ENCODE data around the gene SLIT1.

The SLIT1 gene

GRCh38 chr10:97063271-97063982 lies 122.3 kb downstream of the SLIT1 start:
- no peak for DNase-seq (ENCODE audit: low spot score)

- DNase-seq (ENCODE audit: low spot score): no peak
Measured at GRCh38 chr10:97062456-97062855, 123.3 kb downstream of the SLIT1 start.

- DNase-seq (ENCODE audit: low spot score): no peak
Measured at GRCh38 chr10:97062046-97062445, 123.7 kb downstream of the SLIT1 start.

GRCh38 chr10:97061423-97061822 lies 124.3 kb downstream of the SLIT1 start:
- DNase-seq (ENCODE audit: low spot score): no peak

- no peak for DNase-seq (ENCODE audit: low spot score)
Measured at GRCh38 chr10:97060441-97061084, 125.2 kb downstream of the SLIT1 start.

GRCh38 chr10:97059872-97060205 lies 125.9 kb downstream of the SLIT1 start:
- DNase-seq (ENCODE audit: low spot score): no peak

- DNase-seq (ENCODE audit: low spot score): no peak
Measured at GRCh38 chr10:97059006-97059871, 126.5 kb downstream of the SLIT1 start.

GRCh38 chr10:97058521-97058920 lies 127.2 kb downstream of the SLIT1 start:
- no peak for DNase-seq (ENCODE audit: low spot score)

- no peak for DNase-seq (ENCODE audit: low spot score)
Measured at GRCh38 chr10:97057491-97058235, 128.1 kb downstream of the SLIT1 start.

GRCh38 chr10:97056003-97056630 lies 129.6 kb downstream of the SLIT1 start:
- DNase-seq (ENCODE audit: low spot score): no peak

- DNase-seq (ENCODE audit: low spot score): no peak
Measured at GRCh38 chr10:97053276-97053675, 132.5 kb downstream of the SLIT1 start.

- DNase-seq (ENCODE audit: low spot score): no peak
Measured at GRCh38 chr10:97050956-97051496, 134.7 kb downstream of the SLIT1 start.

- DNase-seq (ENCODE audit: low spot score): no peak
Measured at GRCh38 chr10:97050205-97050745, 135.5 kb downstream of the SLIT1 start.

GRCh38 chr10:97049670-97050069 lies 136.1 kb downstream of the SLIT1 start:
- DNase-seq (ENCODE audit: low spot score): no peak

GRCh38 chr10:97048649-97049427 lies 136.9 kb downstream of the SLIT1 start:
- DNase-seq (ENCODE audit: low spot score): no peak

- DNase-seq (ENCODE audit: low spot score): no peak
Measured at GRCh38 chr10:97047788-97048187, 138.0 kb downstream of the SLIT1 start.

GRCh38 chr10:97047083-97047736 lies 138.5 kb downstream of the SLIT1 start:
- DNase-seq (ENCODE audit: low spot score): no peak

- DNase-seq (ENCODE audit: low spot score): no peak
Measured at GRCh38 chr10:97046456-97047082, 139.2 kb downstream of the SLIT1 start.

- DNase-seq (ENCODE audit: low spot score): no peak
Measured at GRCh38 chr10:97043563-97043855, 142.2 kb downstream of the SLIT1 start.
